Left forelimb (tissue), 1 donor: Measurements from ENCODE around the gene MPL.

Source experiments
- DNase-seq: peaks from one replicate; pipeline ENCODE4 v3.0.0-alpha.2; 2018; ENCODE audit warnings: low spot score

MPL gene

DNA sequence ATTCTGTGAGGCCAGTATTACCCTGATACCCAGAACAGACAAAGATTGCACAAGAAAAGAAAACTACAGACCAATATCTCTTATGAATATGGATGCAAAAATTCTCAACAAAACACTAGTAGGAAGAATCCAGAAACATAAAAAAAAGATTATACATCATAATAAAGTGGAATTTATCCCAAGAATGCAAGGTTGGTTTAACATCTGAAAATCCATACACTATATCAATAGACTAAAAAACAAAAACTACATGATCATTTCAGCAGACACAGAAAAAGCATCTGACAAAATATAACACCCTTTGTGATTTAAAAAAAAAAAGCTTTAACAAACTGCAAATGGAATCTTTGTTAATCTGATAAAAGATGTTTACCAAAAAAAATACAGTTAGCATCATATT, 12.2 kb upstream of the MPL start:
- DNase-seq: no peak

GRCh38 chr1:43327549-43328292, 9.9 kb upstream of the MPL start:
- no peak for DNase-seq

DNA sequence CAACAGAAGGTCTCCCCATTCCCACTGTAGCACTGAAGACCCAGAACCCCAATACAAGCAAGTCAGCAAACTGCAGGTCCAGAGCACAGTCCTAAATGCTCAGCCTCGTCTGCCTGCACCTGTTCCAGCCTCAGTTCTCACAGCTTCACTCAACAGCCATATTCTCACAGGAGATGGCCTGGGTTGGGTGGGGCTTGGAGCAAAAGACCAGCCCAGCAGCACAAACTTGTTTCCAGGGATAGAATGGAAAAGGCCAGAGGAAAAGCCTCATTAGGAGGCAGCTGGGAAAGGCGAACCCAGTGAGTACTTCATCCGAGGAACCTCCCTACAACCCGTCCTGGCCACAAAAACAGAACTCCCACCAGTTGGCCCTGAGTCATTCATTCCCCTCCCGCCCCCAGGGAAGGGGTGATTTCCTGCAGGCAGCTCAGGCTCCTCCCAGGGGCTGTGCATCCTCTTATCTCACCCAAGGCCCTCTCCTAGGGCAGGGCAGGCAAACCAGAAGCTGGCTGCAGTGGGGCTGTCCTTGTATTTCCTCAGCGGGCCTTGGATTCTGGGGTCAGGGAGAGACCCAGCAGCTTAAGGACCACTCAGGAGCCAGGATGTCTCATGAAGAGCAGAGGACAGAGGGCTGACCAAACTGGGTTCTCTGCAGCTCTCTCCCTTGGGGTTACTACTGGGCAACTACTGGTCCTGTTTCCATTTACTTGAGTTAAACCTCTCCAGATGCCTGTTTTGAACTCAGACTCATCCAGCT, 7.4 kb upstream of the MPL start:
- no peak for DNase-seq

GRCh38 chr1:43331688-43332087, 5.9 kb upstream of the MPL start:
- no peak for DNase-seq

- no peak for DNase-seq
Measured at GRCh38 chr1:43334453-43335205, 3.0 kb upstream of the MPL start.

DNA sequence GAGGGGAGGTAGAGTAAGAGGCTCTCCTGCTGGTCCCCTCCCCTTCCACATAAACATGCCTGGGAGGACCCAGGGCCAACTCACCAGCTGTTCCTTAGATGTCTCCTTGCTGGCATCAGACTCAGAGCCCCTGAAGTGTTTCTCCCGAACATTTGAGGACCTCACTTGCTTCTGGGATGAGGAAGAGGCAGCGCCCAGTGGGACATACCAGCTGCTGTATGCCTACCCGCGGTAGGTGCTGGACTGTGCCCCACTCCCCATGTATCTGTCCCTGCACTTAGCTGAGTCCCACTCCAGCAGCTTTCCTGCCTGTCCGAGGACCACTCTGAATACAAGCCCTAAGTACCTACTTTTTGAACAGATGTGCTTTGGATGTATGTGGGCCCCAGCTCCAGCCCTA, 383 bp downstream of the MPL start:
- DNase-seq: no peak

DNA sequence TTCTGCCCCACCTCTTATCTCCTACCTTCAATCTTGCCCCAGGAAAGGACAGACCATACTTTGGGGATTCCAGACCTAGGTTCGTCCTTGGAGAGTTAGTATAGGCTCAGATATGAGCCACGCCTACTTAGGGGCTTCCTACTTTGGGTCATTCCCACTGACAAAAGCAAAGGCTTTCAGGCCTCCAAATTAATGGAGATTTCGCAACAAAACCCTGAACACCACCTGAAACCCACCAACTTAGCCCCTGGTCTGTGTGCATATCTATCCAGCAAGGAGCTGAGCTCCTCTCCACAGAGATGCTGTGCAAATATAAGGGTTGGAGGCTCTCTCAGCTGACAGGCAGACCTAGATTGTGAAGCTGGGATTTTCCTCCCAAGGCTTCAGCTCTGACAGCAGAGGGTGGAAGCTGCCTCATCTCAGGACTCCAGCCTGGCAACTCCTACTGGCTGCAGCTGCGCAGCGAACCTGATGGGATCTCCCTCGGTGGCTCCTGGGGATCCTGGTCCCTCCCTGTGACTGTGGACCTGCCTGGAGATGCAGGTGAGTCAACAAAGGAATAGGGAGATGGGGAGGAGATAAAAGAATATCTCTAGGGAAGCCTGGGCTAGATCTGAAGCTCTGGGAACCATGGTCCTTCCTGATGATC, 2.1 kb downstream of the MPL start:
- DNase-seq: no peak

DNA sequence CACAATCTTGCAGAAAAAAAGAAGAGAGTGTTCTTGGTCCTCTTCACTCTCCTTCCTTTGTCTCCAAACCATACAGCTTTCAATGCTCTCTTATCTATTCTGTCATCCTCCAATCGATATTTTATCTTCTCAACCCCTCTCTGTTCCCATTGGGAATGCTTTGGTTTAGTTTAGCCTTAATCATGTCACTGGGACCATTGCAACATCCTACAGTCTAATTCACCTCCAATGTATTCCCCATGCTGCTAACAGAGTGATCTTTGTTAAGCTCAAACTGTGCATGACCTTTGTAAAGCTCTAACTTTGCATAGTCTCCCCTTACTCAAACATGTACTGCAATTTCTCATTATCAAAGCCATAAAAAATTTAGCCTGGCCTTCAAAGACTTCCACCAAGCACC, 2.9 kb downstream of the MPL start:
- no peak for DNase-seq

DNA sequence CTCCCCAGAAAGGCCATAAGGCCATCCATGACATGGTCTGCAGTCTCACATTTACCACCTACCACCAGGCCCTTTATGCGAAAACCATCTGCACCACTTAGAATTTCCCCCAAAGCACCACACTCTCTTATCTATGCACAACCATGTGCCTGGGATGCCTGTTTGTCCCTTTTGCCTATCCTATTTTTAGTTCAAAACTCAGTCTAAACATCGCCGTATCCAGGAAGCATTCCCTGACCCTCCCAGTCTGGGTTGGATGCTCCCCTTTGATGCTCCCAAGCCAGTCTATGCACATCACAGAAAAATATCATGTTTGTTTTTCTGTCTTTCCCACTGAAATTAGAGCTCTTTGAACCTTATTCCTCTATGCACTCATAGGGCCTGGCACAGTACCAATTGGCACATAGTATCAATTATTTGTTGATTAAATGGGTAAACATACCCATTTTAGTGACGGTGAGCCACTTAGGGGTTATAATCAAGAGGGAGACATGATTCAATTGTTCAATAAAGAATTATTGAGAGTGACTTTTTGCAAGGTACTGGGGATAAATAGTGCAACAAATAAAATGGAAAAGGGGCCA, 6.7 kb downstream of the MPL start:
- DNase-seq: no peak

DNA sequence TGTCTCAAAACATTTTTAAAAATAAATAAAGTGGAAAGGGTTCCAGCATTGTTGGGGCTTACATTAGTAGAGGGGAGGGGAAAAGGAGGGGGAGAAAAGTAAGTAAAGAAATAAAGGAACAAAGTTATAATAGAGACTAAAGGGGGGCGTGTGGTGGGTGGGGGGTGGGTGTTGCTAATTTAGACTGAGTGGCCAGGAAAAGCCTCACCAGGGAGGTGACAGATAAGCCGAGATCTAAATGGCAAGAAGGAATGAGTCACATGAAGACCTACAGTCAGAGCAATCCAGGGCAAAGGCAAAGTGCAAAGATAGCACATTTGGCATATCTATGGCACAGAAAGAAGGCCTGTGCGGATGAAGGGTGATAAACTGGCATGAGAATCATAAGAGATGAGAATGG, 7.5 kb downstream of the MPL start:
- no peak for DNase-seq

DNA sequence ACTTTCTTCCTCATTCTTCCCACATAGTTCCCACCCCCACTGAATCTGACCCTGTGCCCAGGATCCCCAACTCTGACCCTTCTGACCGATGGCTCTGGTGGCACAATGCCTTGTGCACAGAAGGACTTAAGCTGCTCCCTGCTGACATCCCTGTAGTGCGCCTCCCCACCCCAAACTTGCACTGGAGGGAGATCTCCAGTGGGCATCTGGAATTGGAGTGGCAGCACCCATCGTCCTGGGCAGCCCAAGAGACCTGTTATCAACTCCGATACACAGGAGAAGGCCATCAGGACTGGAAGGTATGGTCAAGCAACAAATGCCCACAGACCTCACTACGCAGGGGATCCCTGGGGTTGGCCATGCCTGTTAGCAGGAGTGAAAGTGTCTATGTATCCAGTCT, 9.0 kb downstream of the MPL start:
- DNase-seq: no peak

DNA sequence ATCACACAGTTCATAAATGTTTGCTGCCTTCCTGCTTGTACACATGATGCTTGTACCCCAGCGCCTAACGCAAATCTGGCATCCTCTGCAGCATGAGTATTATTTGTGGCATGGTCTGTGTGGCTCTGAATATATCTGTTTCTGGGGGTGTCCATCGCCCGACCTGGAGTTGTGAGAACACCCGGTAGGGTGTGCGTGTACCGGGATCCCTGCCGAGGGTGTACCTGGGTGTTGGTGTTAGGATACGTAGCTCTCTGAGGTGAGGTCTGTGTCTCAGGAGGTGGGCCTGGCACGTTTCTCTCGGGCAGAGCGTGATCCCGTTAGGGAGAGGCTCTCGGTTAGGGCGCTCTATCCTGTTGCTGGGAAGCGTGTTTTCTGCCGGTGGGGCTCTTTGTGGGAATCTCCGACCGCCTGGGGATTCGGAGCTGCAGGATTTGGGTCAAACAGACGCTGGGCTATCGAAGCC, 10.8 kb downstream of the MPL start:
- DNase-seq: no peak

DNA sequence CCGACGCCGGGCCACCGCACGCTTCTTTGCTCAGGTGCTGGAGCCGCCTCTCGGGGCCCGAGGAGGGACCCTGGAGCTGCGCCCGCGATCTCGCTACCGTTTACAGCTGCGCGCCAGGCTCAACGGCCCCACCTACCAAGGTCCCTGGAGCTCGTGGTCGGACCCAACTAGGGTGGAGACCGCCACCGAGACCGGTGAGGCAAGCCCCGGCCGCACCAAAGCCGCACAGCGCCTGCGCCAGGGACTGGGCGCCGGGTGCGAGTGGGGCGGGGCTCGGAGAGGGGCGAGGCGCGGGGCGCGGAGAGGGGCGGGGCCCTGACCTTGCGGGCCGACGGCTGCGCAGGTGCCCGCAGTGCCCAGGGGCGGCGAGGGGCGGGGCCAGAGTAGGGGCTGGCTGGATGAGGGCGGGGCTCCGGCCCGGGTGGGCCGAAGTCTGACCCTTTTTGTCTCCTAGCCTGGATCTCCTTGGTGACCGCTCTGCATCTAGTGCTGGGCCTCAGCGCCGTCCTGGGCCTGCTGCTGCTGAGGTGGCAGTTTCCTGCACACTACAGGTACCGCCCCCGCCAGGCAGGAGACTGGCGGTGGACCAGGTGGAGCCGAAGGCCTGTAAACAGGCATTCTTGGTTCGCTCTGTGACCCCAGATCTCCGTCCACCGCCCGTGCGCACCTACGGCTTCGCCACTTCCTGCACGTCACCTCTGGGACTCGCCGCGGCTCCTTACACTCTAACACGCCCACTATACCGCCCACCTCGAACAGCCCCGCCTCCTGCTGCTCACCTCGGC, 11.4 kb downstream of the MPL start:
- DNase-seq: peak; percentile 77

GRCh38 chr1:43349594-43350306, 12.1 kb downstream of the MPL start:
- DNase-seq: no peak

DNA sequence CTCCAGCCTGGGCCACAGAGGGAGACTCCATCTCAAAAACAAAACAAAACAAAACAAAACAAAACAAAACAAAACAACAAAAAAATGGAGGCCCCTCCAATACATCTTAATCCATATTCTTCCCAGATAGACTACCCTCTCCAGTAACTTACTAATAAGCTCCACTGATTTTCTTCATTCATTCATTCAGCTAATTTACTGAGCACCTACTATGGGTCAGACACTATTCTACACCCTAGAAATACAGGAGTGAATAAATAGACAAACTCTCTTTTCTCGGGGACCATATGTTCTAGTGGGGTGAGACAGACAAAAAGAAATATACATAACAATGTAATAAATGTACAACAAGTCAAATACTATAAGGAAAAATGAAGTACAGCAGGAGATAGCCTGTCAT, 13.4 kb downstream of the MPL start:
- DNase-seq: no peak

GRCh38 chr1:43351421-43352350, 14.1 kb downstream of the MPL start:
- DNase-seq: no peak

DNA sequence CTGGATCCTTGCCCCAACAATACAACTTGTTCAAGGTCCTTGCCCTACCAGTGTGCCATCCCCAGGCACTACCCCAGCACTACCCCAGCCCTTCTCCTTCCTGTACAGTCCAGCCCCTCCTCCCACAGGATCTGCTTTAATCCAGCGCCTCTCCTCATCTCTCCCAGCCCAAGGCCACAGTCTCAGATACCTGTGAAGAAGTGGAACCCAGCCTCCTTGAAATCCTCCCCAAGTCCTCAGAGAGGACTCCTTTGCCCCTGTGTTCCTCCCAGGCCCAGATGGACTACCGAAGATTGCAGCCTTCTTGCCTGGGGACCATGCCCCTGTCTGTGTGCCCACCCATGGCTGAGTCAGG, 14.7 kb downstream of the MPL start:
- no peak for DNase-seq

GRCh38 chr1:43352881-43353280, 15.3 kb downstream of the MPL start:
- DNase-seq: no peak

DNA sequence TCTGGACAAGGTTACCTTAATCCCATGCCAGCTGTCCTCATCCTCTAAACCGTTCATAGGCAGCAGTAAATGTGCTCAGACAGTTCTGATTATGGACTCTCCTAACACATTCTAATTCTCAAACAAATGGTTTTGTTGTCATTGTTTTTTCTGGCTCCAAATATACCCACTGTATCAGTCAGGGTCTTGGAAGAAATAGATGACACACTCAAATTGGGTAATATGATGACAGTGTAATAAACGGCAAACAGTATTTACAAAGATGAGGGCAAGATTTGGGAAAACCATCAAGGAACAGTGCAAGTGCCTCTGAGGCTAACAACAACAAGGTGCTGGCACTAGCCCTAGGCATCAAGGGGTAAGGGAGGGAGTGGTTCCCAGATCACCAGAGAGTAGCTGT, 16.9 kb downstream of the MPL start:
- no peak for DNase-seq

GRCh38 chr1:43354936-43355335, 17.3 kb downstream of the MPL start:
- DNase-seq: no peak
